Fibroblast of lung (primary cell): ENCODE results near the gene TJP1. TPM values are rescaled to one million over a fixed set of nuclear protein-coding genes. Genes with fewer than 3 reads are reported as not detected.

Experiments
- DNase-seq, 2 donors: peaks; one replicate each; pipeline versions ENCODE4 v3.0.0 to v3.0.0-alpha.2; 2010; ENCODE audit warnings: low read depth in 2 of 2
- H2AFZ ChIP-seq: 2 replicates; pipeline ENCODE4 v1.5.1; 2012; ENCODE audit warnings: low read length, control low read depth, inconsistent platforms
- H3K27ac ChIP-seq: 2 replicates; pipeline ENCODE4 v1.5.1; 2011; ENCODE audit warnings: low read length, control low read depth; ENCODE audit not compliant: insufficient read depth
- H3K27me3 ChIP-seq: 2 replicates; pipeline ENCODE4 v1.5.1; 2011; ENCODE audit warnings: mild to moderate bottlenecking, low read length; ENCODE audit not compliant: control insufficient read depth, insufficient read depth
- H3K36me3 ChIP-seq: 2 replicates; pipeline ENCODE4 v1.5.1; 2011; ENCODE audit warnings: low read length; ENCODE audit not compliant: control insufficient read depth, insufficient read depth
- H3K4me1 ChIP-seq: 2 replicates; pipeline ENCODE4 v1.5.1; 2011; ENCODE audit warnings: low read length; ENCODE audit not compliant: control insufficient read depth, insufficient read depth; ENCODE audit errors: extremely low read depth
- H3K4me2 ChIP-seq: 2 replicates; pipeline ENCODE4 v1.5.1; 2011; ENCODE audit warnings: low read length, control low read depth; ENCODE audit not compliant: insufficient read depth; ENCODE audit errors: extremely low read depth
- H3K4me3 ChIP-seq, 4 experiments: fragments of 200-600 bp in 1 of 4; sonication (generic) in 1 of 4; replicated peaks in 1 of 4; 2 replicates each; pipeline ENCODE4 v1.5.1; 2011 to 2016; ENCODE audit warnings: low read length in 4 of 4, low read depth in 3 of 4, mild to moderate bottlenecking in 3 of 4, control low read depth in 2 of 4, inconsistent platforms in 1 of 4, mixed read lengths in 1 of 4; ENCODE audit not compliant: insufficient read depth in 1 of 4; ENCODE audit errors: control extremely low read depth in 1 of 4
- H3K79me2 ChIP-seq: 2 replicates; pipeline ENCODE4 v1.5.1; 2012; ENCODE audit warnings: mild to moderate bottlenecking, low read length, inconsistent platforms; ENCODE audit not compliant: control insufficient read depth, insufficient read depth
- H3K9ac ChIP-seq: 2 replicates; pipeline ENCODE4 v1.5.1; 2011; ENCODE audit warnings: mild to moderate bottlenecking, low read length, control low read depth; ENCODE audit not compliant: insufficient read depth
- H3K9me3 ChIP-seq: 2 replicates; pipeline ENCODE4 v1.5.1; 2012; ENCODE audit warnings: low read depth, low read length; ENCODE audit not compliant: control insufficient read depth, insufficient read depth
- H4K20me1 ChIP-seq: 2 replicates; pipeline ENCODE4 v1.5.1; 2011; ENCODE audit warnings: low read length; ENCODE audit not compliant: control insufficient read depth, insufficient read depth; ENCODE audit errors: extremely low read depth
- EZH2 ChIP-seq: IDR thresholded peaks from 2 replicates; pipeline ENCODE4 v1.5.1; 2012; ENCODE audit warnings: low read length, control low read depth, mild to moderate bottlenecking; ENCODE audit errors: missing control alignments
- polyA plus RNA-seq, 2 donors: library from polyadenylated mRNA; depleted of rRNA in 1 of 2; stranded (reverse) in 1 of 2; unstranded in 1 of 2; fragments of >200 nt; gene quantifications; 2 replicates each; pipeline ENCODE4 v1.2.1, GENCODE V29; 2011 to 2012; ENCODE audit warnings: missing spikeins in 1 of 2
- total RNA-seq: library from RNA; depleted of rRNA; stranded (reverse); fragments of >200 nt; gene quantifications from 2 replicates; pipeline ENCODE4 v1.2.1, GENCODE V29; 2014
- TF ChIP-seq, protein P1 (sequence below), 2 donors: IDR thresholded peaks in 1 of 2; conservative IDR thresholded peaks in 1 of 2; 1 replicate in 1 of 2; 2 replicates in 1 of 2; pipeline ENCODE4 v1.5.1; 2011 to 2012; ENCODE audit warnings: low read length in 2 of 2, control low read depth in 1 of 2, inconsistent platforms in 1 of 2, low read depth in 1 of 2, mild to moderate bottlenecking in 1 of 2

The TJP1 gene
- total and polyA plus RNA-seq, 2 donors (not counting 1 experiment from before 2014, with no cell fraction given) = 53.7 to 110 TPM

DNA sequence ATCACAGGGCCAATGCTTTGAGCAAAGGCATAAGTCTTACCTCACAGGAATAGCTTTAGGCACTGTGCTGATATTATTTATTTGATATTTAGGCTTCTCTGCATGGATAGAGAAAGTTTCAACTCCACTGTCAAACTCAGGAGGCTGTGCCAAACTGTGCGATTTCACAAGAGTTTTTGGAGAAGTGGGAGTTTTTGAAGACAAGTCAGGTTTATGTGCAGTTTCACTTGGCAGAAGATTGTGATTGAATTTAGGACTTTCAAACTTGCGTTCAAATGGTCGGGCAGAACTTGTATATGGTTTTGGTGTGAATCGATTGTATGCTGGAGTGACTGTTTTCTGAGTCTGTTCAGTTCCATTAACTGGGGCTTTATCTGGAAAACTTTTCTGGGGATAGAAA lies 113.7 kb downstream of the TJP1 start:
- no peaks in the 10 kb centered on the region for H3K9me3 ChIP-seq
- no peak overlapping the region for H2AFZ ChIP-seq
- no peak overlapping the region for H3K9ac ChIP-seq
- H3K27me3 ChIP-seq = no peaks in the 10 kb centered on the region
- no peak overlapping the region for H3K27ac ChIP-seq
- no peaks in the 10 kb centered on the region for H3K79me2 ChIP-seq
- DNase-seq = no peak
- TF ChIP-seq, protein P1, sequence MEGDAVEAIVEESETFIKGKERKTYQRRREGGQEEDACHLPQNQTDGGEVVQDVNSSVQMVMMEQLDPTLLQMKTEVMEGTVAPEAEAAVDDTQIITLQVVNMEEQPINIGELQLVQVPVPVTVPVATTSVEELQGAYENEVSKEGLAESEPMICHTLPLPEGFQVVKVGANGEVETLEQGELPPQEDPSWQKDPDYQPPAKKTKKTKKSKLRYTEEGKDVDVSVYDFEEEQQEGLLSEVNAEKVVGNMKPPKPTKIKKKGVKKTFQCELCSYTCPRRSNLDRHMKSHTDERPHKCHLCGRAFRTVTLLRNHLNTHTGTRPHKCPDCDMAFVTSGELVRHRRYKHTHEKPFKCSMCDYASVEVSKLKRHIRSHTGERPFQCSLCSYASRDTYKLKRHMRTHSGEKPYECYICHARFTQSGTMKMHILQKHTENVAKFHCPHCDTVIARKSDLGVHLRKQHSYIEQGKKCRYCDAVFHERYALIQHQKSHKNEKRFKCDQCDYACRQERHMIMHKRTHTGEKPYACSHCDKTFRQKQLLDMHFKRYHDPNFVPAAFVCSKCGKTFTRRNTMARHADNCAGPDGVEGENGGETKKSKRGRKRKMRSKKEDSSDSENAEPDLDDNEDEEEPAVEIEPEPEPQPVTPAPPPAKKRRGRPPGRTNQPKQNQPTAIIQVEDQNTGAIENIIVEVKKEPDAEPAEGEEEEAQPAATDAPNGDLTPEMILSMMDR (conservative IDR thresholded peaks at IDR 0.05 in 1 of 2, IDR thresholded peaks at IDR 0.05 in 1 of 2; ENCODE audit: low read depth in 1 of 2, low read length in 2 of 2) = no peak
- TF ChIP-seq EZH2 = no peak
- H3K4me1 ChIP-seq = no peaks in the 10 kb centered on the region
- no peak overlapping the region for H3K4me3 ChIP-seq
- no peaks in the 10 kb centered on the region for H4K20me1 ChIP-seq
- no peak overlapping the region for H3K4me2 ChIP-seq
- peaks cover 19% of the 10 kb centered on the region for H3K36me3 ChIP-seq

DNA sequence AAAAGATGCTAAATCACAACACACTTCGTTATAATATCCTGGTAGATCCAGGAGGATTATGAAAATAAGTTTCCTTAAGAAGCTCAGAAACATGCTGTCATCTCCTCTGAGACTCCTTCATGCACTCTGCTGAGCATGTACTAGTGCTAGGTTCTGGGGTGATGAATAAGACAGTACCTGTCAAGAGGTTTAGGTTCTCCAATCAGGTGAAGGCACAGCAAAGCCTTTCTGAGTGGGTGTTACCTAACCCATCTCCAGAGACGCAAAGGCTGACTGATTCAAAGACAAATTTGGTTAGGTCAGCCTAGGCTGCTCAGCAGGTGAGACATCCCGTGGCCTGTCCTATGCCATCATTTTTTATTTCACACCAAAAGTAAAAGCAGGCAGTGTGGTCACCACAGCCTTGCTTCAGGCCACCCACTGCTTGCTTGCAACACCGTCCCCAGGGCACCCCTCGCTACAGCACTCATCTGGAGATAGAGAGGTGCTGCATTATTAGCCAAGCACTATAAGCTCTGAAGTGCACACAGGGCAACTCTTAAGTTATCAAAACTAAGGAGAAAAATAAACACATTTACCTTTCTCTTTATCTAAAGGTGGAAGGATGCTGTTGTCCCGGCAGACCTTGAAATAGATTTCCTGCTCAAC lies 117.2 kb downstream of the TJP1 start:
- Histone ChIP-seq H3K4me2 (no peak overlapping the region), H3K36me3 (peaks cover 20% of the 10 kb centered on the region), H2AFZ (no peak overlapping the region), H4K20me1 (no peaks in the 10 kb centered on the region), H3K79me2 (no peaks in the 10 kb centered on the region), H3K27me3 (no peaks in the 10 kb centered on the region), H3K4me1 (no peaks in the 10 kb centered on the region), H3K27ac (no peak overlapping the region), H3K9ac (no peak overlapping the region), H3K9me3 (no peaks in the 10 kb centered on the region), H3K4me3 (no peak overlapping the region)
- TF ChIP-seq EZH2 = no peak
- TF ChIP-seq, protein P1 (conservative IDR thresholded peaks at IDR 0.05 in 1 of 2, IDR thresholded peaks at IDR 0.05 in 1 of 2; ENCODE audit: low read depth in 1 of 2, low read length in 2 of 2) = no peak
- DNase-seq = no peak

GRCh38 chr15:29701151-29701550 lies 121.1 kb downstream of the TJP1 start:
- no peak overlapping the region for H2AFZ ChIP-seq

More at GRCh38 chr15:29701151-29701550, 121.1 kb downstream of the TJP1 start:
- Histone ChIP-seq H3K27me3 (no peaks in the 10 kb centered on the region), H3K4me1 (peaks cover 3% of the 10 kb centered on the region), H3K4me3 (no peak overlapping the region), H3K27ac (no peak overlapping the region), H3K9me3 (no peaks in the 10 kb centered on the region), H4K20me1 (no peaks in the 10 kb centered on the region), H3K9ac (no peak overlapping the region), H3K79me2 (no peaks in the 10 kb centered on the region), H3K36me3 (peaks cover 13% of the 10 kb centered on the region), H3K4me2 (no peak overlapping the region)
- TF ChIP-seq EZH2 = no peak
- TF ChIP-seq, protein P1 (conservative IDR thresholded peaks at IDR 0.05 in 1 of 2, IDR thresholded peaks at IDR 0.05 in 1 of 2; ENCODE audit: low read depth in 1 of 2, low read length in 2 of 2) = no peak
- DNase-seq = no peak
